ENCODE results near the gene PSMC3IP.

The PSMC3IP gene

GRCh38 chr17:42584880-42585279 lies 7.4 kb upstream of the PSMC3IP start:
- DNase-seq, result no peak

GRCh38 chr17:42581744-42582270 lies 4.3 kb upstream of the PSMC3IP start:
- DNase-seq, result no peak

- no peak for DNase-seq
These were observed 2.4 kb upstream of the PSMC3IP start for GRCh38 chr17:42579794-42580551.

GRCh38 chr17:42578282-42578869 lies 847 bp upstream of the PSMC3IP start:
- DNase-seq, result peak; percentile 66

GRCh38 chr17:42577140-42577531 lies 393 bp downstream of the PSMC3IP start:
- no peak for DNase-seq

- no peak for DNase-seq
These were observed 3.1 kb downstream of the PSMC3IP start for GRCh38 chr17:42574463-42574862.

GRCh38 chr17:42573095-42573494 lies 4.4 kb downstream of the PSMC3IP start:
- DNase-seq, result no peak

GRCh38 chr17:42571435-42572225 lies 5.9 kb downstream of the PSMC3IP start:
- DNase-seq, result no peak

- no peak for DNase-seq
These were observed 9.0 kb downstream of the PSMC3IP start for GRCh38 chr17:42568341-42569111.

GRCh38 chr17:42566883-42567573 lies 10.5 kb downstream of the PSMC3IP start, which contains the start of gene MLX:
Gene MLX, plus strand, starts transcription at chr17:42567100. Its CDS starts 25 bp downstream, at chr17:42567125.
- DNase-seq, result peak; percentile 91

GRCh38 chr17:42566215-42566882 lies 11.2 kb downstream of the PSMC3IP start:
- no peak for DNase-seq

- DNase-seq, result no peak
These were observed 11.9 kb downstream of the PSMC3IP start for GRCh38 chr17:42565523-42566214.

- no peak for DNase-seq
These were observed 12.6 kb downstream of the PSMC3IP start for GRCh38 chr17:42564815-42565522.

- DNase-seq, result no peak
These were observed 13.6 kb downstream of the PSMC3IP start for GRCh38 chr17:42563950-42564349.

GRCh38 chr17:42563543-42563942 lies 14.0 kb downstream of the PSMC3IP start:
- no peak for DNase-seq

- no peak for DNase-seq
These were observed 14.4 kb downstream of the PSMC3IP start for GRCh38 chr17:42563143-42563509.

- DNase-seq, result no peak
These were observed 15.0 kb downstream of the PSMC3IP start for GRCh38 chr17:42562388-42563142.

- peak; percentile 95 for DNase-seq
These were observed 15.6 kb downstream of the PSMC3IP start, which contains the start of gene COASY for GRCh38 chr17:42561897-42562387. Gene COASY, plus strand, starts transcription at chr17:42562148. Its CDS starts 475 bp downstream, at chr17:42562623.

GRCh38 chr17:42560246-42560645 lies 17.3 kb downstream of the PSMC3IP start:
- no peak for DNase-seq

All from NCI-H510A (cell line).